Gastrocnemius medialis (tissue), 4 donors: ENCODE data around the gene NLRP12.

Source experiments
- CTCF ChIP-seq, 5 experiments: fragments of 450-650 bp in 3 of 5; fragments of 200-600 bp in 2 of 5; sonication (generic) in 2 of 5; IDR thresholded peaks in 4 of 5; conservative IDR thresholded peaks in 1 of 5; 1 replicate in 4 of 5; 2 replicates in 1 of 5; pipeline ENCODE4 v1.5.1; 2016 to 2019; ENCODE audit warnings: antibody characterized with exemption in 5 of 5, mild to moderate bottlenecking in 3 of 5, moderate library complexity in 3 of 5
- POLR2A ChIP-seq, 2 donors: fragments of 450-650 bp; IDR thresholded peaks; one replicate each; pipeline ENCODE4 v1.6.1; 2017; ENCODE audit warnings: antibody characterized with exemption in 2 of 2, mild to moderate bottlenecking in 2 of 2, moderate library complexity in 2 of 2

GRCh38 chr19:53780506-53780905 lies 43.6 kb downstream of the NLRP12 start:
- TF ChIP-seq CTCF (IDR thresholded peaks at IDR 0.05 in 4 of 5, conservative IDR thresholded peaks at IDR 0.05 in 1 of 5), result no peak
- no peak for TF ChIP-seq POLR2A (IDR thresholded peaks at IDR 0.05)
